ENCODE data around the gene ZNF283. TPM values are rescaled to one million over a fixed set of nuclear protein-coding genes. Genes with fewer than 3 reads are reported as not detected.

The ZNF283 gene
- total RNA-seq, 2 experiments from 2014 or later, result 6.8 to 7.7 TPM

DNA sequence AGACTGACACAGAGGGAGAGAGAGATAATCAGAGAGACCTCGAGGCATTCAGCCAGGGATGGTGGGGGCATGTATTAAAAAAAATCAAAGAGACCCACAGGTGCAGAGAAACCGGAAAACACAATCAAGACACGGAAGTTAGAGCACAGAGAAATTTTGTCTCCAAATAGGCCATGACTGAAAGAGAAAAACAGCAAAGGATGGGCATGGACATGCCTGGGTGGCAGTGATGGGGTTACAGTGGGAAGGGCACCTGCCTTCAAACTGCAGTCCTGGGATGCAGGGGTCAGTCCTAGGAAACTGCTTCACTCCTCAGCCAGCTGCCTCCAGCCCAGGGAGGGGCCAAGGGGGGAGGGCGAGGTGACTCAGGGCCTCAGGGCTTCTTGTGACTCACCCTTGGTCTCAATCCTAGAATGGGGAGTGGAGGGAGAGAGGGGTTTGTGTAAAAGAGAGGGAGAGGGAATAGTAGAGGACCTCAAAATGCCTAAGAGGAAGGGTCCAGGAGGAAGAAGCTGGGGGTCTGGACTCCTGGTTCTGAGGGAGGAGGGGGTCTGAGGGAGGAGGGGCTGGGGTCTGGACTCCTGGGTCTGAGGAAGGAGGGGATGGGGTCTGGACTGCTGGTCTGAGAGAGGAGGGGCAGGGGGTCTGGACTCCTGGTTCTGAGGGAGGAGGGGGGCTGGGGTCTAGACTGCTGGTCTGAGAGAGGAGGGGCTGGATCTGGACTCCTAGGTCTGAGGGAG is 42.7 kb upstream of the ZNF283 start:
- Mint-ChIP-seq H3K27ac (peak overlapping the region; percentile 95), H3K9me3 (no peaks in the 10 kb centered on the region), H3K36me3 (ENCODE audit: low read depth) (peaks cover 6% of the 10 kb centered on the region), H3K4me3 (peak overlapping the region; percentile 66), H3K4me1 (ENCODE audit: low read depth) (peaks cover 43% of the 10 kb centered on the region), H3K27me3 (ENCODE audit: low read depth) (no peaks in the 10 kb centered on the region)
- CTCF ChIA-PET, result interaction anchor here (1.0 to 2.3 kb wide), 9 partner anchors 9 to 116 kb away, joined by 3 to 29 read pairs (median 5); partner anchors contain the start of gene SMG9
- intact Hi-C loops (cut with micrococcal nuclease), result loop anchor here (2.0 to 10.0 kb wide), 3 partner anchors 210 to 320 kb away; partner anchors contain the start of genes ETHE1, LYPD3, PINLYP and XRCC1
- peak; percentile 87 for DNase-seq

DNA sequence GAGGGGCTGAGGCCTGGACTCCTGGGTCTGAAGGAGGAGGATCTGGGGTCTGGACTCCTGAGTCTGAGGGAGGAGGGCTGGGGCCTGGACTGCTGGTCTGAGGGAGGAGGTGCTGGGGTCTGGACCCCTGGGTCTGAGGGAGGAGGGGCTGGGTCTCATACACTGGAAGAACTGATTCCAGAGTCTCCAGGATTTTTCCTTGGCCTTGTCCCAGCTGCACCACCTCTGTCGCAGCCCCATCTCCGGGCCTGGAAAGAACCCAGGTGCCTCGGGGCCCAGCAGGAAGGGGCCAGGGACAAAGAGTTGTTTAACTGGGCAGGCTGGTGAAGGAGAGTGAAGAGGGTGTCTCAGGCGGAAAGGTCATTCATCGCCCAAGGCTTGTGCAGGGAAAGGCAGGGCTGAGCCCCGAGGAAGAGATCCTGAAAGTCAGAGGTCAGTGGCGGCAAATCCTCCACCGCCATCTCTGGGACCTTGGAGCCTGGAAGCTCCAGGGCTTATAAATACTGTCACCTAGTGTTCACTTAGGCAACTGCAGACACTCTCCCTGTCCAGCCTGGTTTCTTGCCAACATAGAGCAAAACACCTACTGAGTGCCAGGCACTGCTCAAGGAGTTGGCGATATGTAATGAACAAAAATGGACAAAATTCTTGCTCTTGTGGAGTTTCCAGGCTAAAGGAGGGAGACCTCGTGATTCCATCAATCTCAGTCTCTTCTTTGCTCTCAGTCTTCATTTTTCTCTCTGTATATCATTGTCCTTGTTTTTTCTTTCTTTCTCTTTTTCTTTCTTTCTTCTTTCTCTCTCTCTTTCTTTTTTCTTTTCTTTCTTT is 41.9 kb upstream of the ZNF283 start:
- peak overlapping the region; percentile 66 for H3K4me3 Mint-ChIP-seq

DNA sequence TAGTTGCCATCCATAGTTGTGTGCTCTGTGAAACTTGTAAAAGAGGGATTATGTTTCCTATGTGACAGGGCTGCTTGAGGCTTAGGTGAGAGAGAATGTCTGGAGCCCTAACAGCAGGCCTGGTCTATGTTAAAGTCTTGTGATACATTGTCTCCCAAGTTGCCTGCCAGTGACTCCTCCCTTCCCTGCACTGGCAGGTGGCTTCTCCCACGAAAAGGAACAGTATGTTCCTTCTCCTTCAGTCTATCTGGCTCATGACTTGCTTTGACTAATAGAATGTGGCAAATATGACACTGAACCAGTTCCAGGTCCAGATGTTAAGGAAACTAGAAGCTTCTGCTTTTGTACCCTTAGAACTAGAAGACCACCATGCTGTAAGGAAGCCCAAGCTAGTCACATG is 40.5 kb upstream of the ZNF283 start:
- Mint-ChIP-seq H3K36me3 (ENCODE audit: low read depth) (no peaks in the 10 kb centered on the region), H3K27me3 (ENCODE audit: low read depth) (peaks cover 4% of the 10 kb centered on the region), H3K9me3 (no peaks in the 10 kb centered on the region), H3K4me3 (no peak overlapping the region), H3K4me1 (ENCODE audit: low read depth) (peaks cover 32% of the 10 kb centered on the region), H3K27ac (no peak overlapping the region)
- intact Hi-C loops (cut with micrococcal nuclease), result loop anchor here (10.0 kb wide), 1 partner anchor 322 kb away; the partner anchor contains the start of gene LYPD3
- no peak for DNase-seq
- CTCF ChIA-PET, result interaction anchor here (0.8 to 2.2 kb wide), 4 partner anchors 23 to 119 kb away, joined by 3 to 13 read pairs (median 4); no protein-coding TSS in a partner anchor

More for the DNA sequence above, 41.9 kb upstream of the ZNF283 start:
- Mint-ChIP-seq H3K27ac (peak overlapping the region; percentile 95), H3K4me1 (ENCODE audit: low read depth) (peaks cover 39% of the 10 kb centered on the region), H3K27me3 (ENCODE audit: low read depth) (no peaks in the 10 kb centered on the region), H3K36me3 (ENCODE audit: low read depth) (peaks cover 2% of the 10 kb centered on the region), H3K9me3 (no peaks in the 10 kb centered on the region)
- intact Hi-C loops (cut with micrococcal nuclease), result loop anchor here (1.0 to 10.0 kb wide), 7 partner anchors 24 to 320 kb away; partner anchors contain the start of genes ETHE1, IRGQ, LYPD3 and PINLYP
- peak; percentile 75 for DNase-seq
- CTCF ChIA-PET, result interaction anchor here (1.0 to 2.3 kb wide), 9 partner anchors 9 to 117 kb away, joined by 3 to 29 read pairs (median 5); partner anchors contain the start of gene SMG9

DNA sequence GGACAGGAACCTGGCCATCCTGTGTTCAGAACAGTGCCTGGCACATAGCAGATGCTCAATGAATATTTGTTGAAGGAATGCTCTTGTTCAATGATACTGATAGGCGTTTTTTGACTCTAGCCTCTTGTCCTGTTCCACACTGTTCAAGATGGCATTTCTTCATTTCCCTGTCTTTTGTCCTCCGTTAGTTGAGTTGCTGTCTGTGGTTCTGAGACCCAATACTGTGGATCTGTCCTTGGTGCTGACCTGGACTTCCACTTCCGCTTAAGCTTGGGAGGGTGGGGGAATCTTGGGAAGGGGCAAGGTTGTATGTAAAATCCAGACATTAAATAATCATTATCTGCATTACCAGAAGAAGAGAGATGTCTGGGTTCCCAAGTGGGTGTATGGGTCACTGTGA is 38.1 kb upstream of the ZNF283 start:
- no peak for DNase-seq
- Mint-ChIP-seq H3K9me3 (no peaks in the 10 kb centered on the region), H3K4me3 (no peak overlapping the region), H3K27ac (no peak overlapping the region), H3K27me3 (ENCODE audit: low read depth) (peaks cover 9% of the 10 kb centered on the region), H3K4me1 (ENCODE audit: low read depth) (peaks cover 12% of the 10 kb centered on the region), H3K36me3 (ENCODE audit: low read depth) (no peaks in the 10 kb centered on the region)
- CTCF ChIA-PET, result interaction anchor here (0.6 to 1.3 kb wide), 2 partner anchors 44 to 171 kb away, joined by 3 read pairs; no protein-coding TSS in a partner anchor
- intact Hi-C loops (cut with micrococcal nuclease), result loop anchor here (10.0 kb wide), 1 partner anchor 324 kb away; the partner anchor contains the start of gene LYPD3

DNA sequence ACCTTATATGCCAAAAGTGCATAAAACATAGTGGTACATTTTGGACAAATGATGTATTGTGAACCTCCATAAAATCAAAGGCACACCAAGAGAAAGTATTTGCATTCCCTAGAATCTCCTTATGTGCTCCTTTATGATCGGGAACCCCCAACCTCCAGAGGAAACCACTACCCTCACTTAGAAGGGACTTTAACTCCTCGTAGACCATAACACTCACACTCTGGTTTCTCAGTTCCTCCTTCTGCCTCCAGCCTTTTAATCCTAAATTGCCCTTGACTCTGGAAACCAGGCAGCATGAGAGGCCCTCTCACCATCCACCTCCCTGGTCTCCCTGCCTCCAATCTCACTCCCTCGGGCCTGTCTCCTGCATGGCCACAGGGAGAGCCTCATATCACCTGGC is 36.5 kb upstream of the ZNF283 start:
- Mint-ChIP-seq H3K9me3 (no peaks in the 10 kb centered on the region), H3K27ac (no peak overlapping the region), H3K27me3 (ENCODE audit: low read depth) (peaks cover 9% of the 10 kb centered on the region), H3K4me3 (no peak overlapping the region), H3K36me3 (ENCODE audit: low read depth) (no peaks in the 10 kb centered on the region), H3K4me1 (ENCODE audit: low read depth) (no peaks in the 10 kb centered on the region)
- CTCF ChIA-PET, result interaction anchor here (0.6 to 1.3 kb wide), 2 partner anchors 45 to 141 kb away, joined by 3 read pairs; no protein-coding TSS in a partner anchor
- no peak for DNase-seq
- intact Hi-C loops (cut with micrococcal nuclease), result no loop called here

DNA sequence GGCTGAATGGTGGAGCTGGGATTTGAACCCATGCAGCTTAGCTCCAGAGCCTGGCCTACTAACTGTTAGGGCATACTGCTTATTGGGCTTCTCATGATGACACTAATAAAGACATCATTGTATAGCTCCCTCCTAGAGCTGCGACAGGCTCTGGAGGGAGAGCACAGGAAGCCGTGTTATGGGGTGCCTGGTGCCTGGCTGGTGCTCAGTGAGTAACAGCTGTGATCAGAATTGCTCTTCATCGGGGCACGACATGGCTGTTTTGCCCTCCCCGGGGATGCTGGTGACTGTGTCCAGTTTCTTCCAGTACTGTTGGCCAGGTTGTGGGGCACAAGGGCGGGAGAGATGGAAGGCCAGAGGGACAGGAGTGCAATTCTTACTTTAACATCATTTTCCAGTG is 30.0 kb upstream of the ZNF283 start:
- intact Hi-C loops (cut with micrococcal nuclease), result no loop called here
- H3K9me3 Mint-ChIP-seq, result no peaks in the 10 kb centered on the region
- H3K36me3 Mint-ChIP-seq (ENCODE audit: low read depth), result peaks cover 1% of the 10 kb centered on the region
- H3K27ac Mint-ChIP-seq, result no peak overlapping the region
- CTCF ChIA-PET, result interaction anchor here (0.5 to 1.2 kb wide), 4 partner anchors 9 to 128 kb away, joined by 3 to 5 read pairs (median 4); no protein-coding TSS in a partner anchor
- no peak for DNase-seq
- H3K4me1 Mint-ChIP-seq (ENCODE audit: low read depth), result peaks cover 11% of the 10 kb centered on the region
- H3K27me3 Mint-ChIP-seq (ENCODE audit: low read depth), result peaks cover 11% of the 10 kb centered on the region
- no peak overlapping the region for H3K4me3 Mint-ChIP-seq

DNA sequence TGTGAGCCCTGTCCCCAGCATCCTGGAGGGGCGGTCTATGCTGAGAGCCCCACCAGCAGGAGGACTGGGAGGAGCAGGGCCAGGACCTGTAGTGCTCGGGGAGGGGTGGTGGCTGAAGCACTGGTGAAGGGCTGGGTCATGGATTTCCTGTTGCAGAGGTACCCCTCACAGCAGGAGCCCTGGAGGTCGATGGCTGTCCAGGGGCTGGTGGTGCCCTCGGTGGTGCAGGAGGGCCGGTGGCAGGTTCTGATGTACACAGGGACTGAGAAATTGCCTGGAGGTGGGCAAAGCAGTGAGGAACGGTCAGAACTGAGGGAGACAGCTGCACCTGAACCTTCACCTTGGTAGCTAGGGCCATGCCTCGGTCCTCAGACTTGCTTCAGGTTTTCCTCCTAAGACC is 29.6 kb upstream of the ZNF283 start:
- CTCF ChIA-PET, result interaction anchor here (1.2 kb wide), 1 partner anchor 129 kb away, joined by 4 read pairs; no protein-coding TSS in a partner anchor
- Mint-ChIP-seq H3K27me3 (ENCODE audit: low read depth) (peaks cover 11% of the 10 kb centered on the region), H3K9me3 (no peaks in the 10 kb centered on the region), H3K4me1 (ENCODE audit: low read depth) (peaks cover 11% of the 10 kb centered on the region), H3K27ac (no peak overlapping the region), H3K4me3 (peak overlapping the region; percentile 69), H3K36me3 (ENCODE audit: low read depth) (peaks cover 1% of the 10 kb centered on the region)
- DNase-seq, result no peak
- intact Hi-C loops (cut with micrococcal nuclease), result no loop called here

DNA sequence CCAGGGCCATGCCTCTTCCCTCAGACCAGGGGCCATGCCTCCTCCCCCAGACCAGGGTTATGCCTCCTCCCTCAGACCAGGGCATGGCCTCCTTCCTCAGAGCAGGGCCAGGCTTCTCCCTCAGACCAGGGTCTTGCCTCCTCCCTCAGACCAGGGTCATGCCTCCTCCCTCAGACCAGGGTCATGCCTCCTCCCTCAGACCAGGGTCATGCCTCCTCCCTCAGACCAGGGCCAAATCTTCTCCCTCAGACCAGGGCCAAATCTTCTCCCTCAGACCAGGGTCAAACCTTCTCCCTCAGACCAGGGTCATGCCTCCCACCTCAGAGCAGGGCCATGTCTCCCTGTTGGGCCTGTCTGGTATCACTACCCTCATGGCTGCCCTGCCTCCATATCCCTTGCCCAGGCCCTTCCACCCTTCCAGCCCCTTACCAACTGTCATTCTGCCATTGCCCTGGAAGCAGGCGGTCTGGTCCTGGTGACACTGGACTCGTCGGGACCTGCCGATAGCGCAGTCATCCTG is 29.0 kb upstream of the ZNF283 start:
- Mint-ChIP-seq H3K4me3 (peak overlapping the region; percentile 69), H3K27ac (no peak overlapping the region), H3K36me3 (ENCODE audit: low read depth) (peaks cover 1% of the 10 kb centered on the region), H3K27me3 (ENCODE audit: low read depth) (peaks cover 11% of the 10 kb centered on the region), H3K9me3 (no peaks in the 10 kb centered on the region), H3K4me1 (ENCODE audit: low read depth) (peaks cover 11% of the 10 kb centered on the region)
- DNase-seq, result no peak
- intact Hi-C loops (cut with micrococcal nuclease), result no loop called here
- CTCF ChIA-PET, result no interaction called here

DNA sequence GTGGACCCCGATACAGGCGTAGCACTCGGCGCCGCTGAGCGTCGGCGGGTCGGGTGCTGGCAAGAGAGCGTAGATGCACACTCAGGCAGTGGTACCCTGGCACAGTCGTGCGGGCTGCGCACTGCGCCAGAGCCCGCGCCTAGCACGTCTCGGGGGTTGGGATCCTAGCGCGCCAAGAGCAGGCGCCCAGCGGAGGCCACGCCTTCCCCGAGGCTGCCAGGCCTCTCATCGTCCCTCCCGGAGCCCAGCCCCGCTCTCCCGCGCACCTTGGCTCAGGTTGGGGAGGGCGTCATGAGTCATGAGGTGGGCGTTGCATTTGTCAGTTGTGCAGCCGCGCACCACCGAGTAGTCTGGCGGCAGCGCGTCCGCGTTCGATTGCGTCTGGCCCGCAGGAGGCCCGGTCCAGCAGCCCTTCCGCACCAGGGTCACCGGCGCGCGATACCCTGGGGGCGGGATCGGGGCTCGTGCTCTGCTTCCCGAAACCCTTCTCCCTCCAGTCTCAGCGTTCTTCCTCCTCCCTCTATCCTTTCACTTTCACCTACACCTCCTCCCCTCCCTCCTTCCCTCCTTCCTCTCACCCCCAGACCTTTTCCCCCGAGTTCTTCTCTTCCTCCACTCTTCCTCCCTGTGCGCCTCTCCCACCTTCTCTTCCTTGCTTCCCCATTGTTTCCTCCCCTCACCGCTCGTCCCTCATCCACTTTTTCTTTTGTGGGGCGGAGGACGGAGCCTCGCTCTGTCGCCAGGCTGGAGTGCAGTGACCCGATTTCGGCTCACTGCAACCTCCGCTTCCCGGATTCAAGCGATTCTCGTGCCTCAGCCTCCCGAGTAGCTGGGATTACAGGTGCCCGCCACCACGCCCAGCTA is 28.3 kb upstream of the ZNF283 start:
- peaks cover 11% of the 10 kb centered on the region for H3K4me1 Mint-ChIP-seq (ENCODE audit: low read depth)
- no peak overlapping the region for H3K27ac Mint-ChIP-seq
- intact Hi-C loops (cut with micrococcal nuclease), result no loop called here
- H3K36me3 Mint-ChIP-seq (ENCODE audit: low read depth), result peaks cover 1% of the 10 kb centered on the region
- CTCF ChIA-PET, result interaction anchor here (1.2 kb wide), 1 partner anchor 11 kb away, joined by 3 read pairs; no protein-coding TSS in a partner anchor
- peak; percentile 85 for DNase-seq
- H3K9me3 Mint-ChIP-seq, result no peaks in the 10 kb centered on the region
- peak overlapping the region; percentile 69 for H3K4me3 Mint-ChIP-seq
- peaks cover 8% of the 10 kb centered on the region for H3K27me3 Mint-ChIP-seq (ENCODE audit: low read depth)

DNA sequence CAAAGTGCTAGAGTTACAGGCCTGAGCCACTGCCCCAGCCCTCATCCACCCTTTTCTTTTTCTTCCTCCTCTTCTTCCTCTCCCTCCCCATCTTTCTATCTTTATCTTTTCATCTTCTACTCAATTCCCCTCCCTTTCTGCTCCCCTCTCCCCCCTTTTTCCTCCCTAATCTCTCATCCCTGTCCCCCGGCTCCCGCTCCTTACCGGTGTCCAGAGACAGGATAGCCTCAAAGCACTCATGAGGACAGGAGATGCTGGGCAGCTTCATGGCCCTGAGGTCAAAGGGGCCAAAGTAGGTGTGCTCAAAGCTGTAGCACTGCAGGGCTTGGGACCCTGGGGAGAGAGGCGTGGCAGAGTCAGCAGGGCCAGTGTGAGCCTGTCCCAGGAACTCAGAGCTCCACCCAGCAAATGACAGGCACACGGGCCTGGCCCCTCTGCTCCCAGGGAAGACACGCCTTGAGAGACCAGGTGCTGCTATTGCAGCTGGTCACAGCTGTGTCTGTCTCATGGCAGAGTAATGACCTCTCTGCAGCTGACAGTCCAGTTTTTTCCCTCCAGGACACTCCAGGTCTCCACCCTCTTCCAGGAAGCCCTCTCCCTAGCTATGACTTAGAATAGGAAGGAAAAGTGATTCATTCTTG is 27.5 kb upstream of the ZNF283 start:
- no peak for DNase-seq

More for the DNA sequence above, 27.5 kb upstream of the ZNF283 start:
- CTCF ChIA-PET, result interaction anchor here (0.9 to 1.2 kb wide), 2 partner anchors 10 to 1051 kb away, joined by 3 read pairs; no protein-coding TSS in a partner anchor
- Mint-ChIP-seq H3K4me1 (ENCODE audit: low read depth) (peaks cover 11% of the 10 kb centered on the region), H3K36me3 (ENCODE audit: low read depth) (peaks cover 1% of the 10 kb centered on the region), H3K27me3 (ENCODE audit: low read depth) (peaks cover 6% of the 10 kb centered on the region), H3K4me3 (no peak overlapping the region), H3K9me3 (no peaks in the 10 kb centered on the region), H3K27ac (no peak overlapping the region)
- intact Hi-C loops (cut with micrococcal nuclease), result no loop called here

Measured in activated naive CD4-positive, alpha-beta T cell treated with anti-CD3 and anti-CD28 coated beads for 36 hours (primary cell).